Kidney epithelial cell (primary cell): ENCODE results near the gene SOX1. TPM values are rescaled to one million over a fixed set of nuclear protein-coding genes. Genes with fewer than 3 reads are reported as not detected.

Experiments
- DNase-seq: peaks from one replicate; pipeline ENCODE4 v3.0.0-alpha.2; 2010; ENCODE audit warnings: low read depth
- H3K27me3 ChIP-seq: 2 replicates; pipeline ENCODE4 v1.6.0; 2011; ENCODE audit warnings: low read length; ENCODE audit not compliant: control insufficient read depth, insufficient read depth
- H3K36me3 ChIP-seq: 2 replicates; pipeline ENCODE4 v1.5.1; 2011; ENCODE audit warnings: low read length; ENCODE audit not compliant: control insufficient read depth, insufficient read depth
- H3K4me3 ChIP-seq: 2 replicates; pipeline ENCODE4 v1.5.1; 2011; ENCODE audit warnings: low read depth, mild to moderate bottlenecking, control low read depth, low read length
- total RNA-seq: library from RNA; depleted of rRNA; stranded (reverse); fragments of >200 nt; gene quantifications from 2 replicates; pipeline ENCODE4 v1.2.3, GENCODE V29; 2015
- TF ChIP-seq, protein P1 (sequence below): IDR thresholded peaks from 2 replicates; pipeline ENCODE4 v1.5.1; 2011; ENCODE audit warnings: mild to moderate bottlenecking, moderate library complexity, low read length, control low read depth, inconsistent platforms; ENCODE audit not compliant: insufficient read depth, poor library complexity, severe bottlenecking

The SOX1 gene
- total RNA-seq, 1 donor from 2014 or later, result not detected

DNA sequence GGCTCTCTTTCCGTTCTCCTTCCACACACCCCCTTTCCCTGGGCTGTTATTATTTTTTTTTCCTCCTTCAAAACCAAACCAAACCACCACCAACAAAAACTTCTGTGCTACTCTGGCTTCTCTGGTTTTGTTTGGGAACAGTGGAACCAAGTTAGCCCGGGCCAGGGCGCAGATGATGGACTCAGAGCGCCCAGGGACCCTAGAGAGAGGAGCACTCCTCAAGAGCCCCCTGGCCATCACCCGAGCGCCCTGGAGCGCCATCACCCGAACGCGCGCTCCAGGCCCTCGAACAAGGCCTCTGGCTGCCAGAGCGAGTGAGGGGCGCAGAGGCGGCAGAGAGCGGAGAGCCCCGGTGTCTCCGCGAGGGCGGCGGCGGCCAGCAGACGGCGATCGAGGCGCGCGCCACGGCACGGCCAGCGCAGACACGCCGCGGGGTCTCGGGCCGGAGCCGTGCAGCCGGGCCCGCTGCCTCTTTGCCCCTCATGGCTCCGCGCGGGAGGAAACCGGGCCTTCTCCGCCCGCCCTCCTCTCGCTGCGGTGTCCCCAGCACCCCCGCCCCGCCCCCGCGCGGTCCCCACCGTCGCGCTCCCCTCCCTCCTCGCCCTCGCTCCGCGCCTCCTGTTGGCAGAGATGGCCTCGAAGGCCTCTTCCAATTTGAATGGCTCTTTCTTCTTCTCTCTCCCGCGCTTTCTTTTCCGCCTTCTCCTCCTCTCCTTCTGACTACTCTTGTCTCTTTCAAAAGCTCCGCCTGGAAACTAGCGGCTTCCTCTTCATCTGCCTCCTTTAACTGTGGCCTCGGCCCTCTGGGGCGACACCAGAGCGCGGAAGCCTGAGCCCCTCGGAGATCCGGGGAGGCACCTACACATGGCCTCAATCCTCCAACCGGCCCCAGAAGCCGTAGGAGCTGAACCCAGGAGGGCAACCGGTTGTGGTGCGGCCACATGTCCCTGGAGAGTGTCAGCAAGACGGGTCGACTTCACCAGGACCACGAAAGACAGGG lies 4.1 kb upstream of the SOX1 start:
- Histone ChIP-seq H3K4me3 (no peak overlapping the region), H3K36me3 (no peaks in the 10 kb centered on the region), H3K27me3 (peaks cover 87% of the 10 kb centered on the region)
- TF ChIP-seq, protein P1, sequence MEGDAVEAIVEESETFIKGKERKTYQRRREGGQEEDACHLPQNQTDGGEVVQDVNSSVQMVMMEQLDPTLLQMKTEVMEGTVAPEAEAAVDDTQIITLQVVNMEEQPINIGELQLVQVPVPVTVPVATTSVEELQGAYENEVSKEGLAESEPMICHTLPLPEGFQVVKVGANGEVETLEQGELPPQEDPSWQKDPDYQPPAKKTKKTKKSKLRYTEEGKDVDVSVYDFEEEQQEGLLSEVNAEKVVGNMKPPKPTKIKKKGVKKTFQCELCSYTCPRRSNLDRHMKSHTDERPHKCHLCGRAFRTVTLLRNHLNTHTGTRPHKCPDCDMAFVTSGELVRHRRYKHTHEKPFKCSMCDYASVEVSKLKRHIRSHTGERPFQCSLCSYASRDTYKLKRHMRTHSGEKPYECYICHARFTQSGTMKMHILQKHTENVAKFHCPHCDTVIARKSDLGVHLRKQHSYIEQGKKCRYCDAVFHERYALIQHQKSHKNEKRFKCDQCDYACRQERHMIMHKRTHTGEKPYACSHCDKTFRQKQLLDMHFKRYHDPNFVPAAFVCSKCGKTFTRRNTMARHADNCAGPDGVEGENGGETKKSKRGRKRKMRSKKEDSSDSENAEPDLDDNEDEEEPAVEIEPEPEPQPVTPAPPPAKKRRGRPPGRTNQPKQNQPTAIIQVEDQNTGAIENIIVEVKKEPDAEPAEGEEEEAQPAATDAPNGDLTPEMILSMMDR, result no peak
- no peak for DNase-seq

DNA sequence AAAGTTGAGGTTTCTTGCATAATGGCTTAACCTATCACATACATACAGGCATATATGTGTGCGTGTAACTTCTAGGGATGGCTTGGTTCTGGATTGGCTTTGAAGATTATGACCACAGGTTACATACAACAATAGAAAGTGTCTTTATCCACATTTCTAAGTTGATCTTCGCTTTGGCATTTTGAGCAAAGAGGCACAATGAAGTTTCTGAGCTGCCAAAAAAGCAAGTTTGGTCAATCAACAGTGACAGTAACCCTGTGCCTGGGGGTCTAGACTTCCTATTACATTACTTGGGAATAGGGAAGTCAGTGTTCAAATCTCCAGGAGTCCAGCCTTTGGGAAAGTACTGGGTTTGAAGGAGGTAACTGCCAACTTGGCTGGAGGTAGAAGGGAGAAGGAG lies 3.1 kb upstream of the SOX1 start:
- no peak for DNase-seq
- TF ChIP-seq, protein P1, result no peak
- peaks cover 79% of the 10 kb centered on the region for H3K27me3 ChIP-seq
- H3K36me3 ChIP-seq, result no peaks in the 10 kb centered on the region
- no peak overlapping the region for H3K4me3 ChIP-seq

DNA sequence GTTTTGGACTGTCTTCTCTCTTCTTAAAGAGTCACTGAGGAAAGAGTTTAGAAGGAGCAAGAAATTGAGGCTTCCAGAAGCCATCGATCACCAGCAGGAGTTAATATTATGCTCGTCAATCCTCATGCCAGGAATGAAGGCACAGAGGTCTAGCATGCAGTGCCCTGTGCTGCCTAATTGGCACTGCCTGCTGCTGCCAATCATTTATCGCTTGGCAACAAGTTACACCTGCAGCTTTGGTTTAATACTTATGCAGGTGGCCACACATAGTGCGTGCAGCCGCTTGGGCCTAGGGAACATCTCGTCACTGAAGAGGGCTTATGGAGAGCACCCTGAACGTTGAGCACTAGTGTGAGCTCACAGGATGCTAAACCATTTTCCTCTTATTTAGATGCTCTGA lies 2.7 kb upstream of the SOX1 start:
- H3K27me3 ChIP-seq, result peaks cover 79% of the 10 kb centered on the region
- no peak for DNase-seq

DNA sequence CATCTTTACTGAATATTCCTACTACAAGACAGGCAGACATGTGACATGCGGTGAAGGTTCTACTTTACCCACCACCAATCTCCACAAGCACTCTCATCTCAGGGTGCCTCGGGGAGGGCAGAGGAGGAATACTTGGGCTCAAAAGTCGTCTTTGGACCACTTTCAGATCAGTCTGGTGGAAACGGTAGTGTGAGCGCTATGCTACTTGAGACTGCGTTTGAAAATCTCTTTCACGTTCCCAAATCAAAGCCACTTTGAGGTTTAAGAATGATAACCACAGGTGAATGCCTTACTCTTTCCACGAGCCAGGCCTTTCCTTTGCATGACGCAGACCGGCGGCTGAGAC lies 1.5 kb upstream of the SOX1 start:
- TF ChIP-seq, protein P1, result no peak
- Histone ChIP-seq H3K36me3 (no peaks in the 10 kb centered on the region), H3K4me3 (no peak overlapping the region), H3K27me3 (peaks cover 78% of the 10 kb centered on the region)
- no peak for DNase-seq

More for the DNA sequence above, 2.7 kb upstream of the SOX1 start:
- Histone ChIP-seq H3K36me3 (no peaks in the 10 kb centered on the region), H3K4me3 (no peak overlapping the region)
- TF ChIP-seq, protein P1, result no peak

DNA sequence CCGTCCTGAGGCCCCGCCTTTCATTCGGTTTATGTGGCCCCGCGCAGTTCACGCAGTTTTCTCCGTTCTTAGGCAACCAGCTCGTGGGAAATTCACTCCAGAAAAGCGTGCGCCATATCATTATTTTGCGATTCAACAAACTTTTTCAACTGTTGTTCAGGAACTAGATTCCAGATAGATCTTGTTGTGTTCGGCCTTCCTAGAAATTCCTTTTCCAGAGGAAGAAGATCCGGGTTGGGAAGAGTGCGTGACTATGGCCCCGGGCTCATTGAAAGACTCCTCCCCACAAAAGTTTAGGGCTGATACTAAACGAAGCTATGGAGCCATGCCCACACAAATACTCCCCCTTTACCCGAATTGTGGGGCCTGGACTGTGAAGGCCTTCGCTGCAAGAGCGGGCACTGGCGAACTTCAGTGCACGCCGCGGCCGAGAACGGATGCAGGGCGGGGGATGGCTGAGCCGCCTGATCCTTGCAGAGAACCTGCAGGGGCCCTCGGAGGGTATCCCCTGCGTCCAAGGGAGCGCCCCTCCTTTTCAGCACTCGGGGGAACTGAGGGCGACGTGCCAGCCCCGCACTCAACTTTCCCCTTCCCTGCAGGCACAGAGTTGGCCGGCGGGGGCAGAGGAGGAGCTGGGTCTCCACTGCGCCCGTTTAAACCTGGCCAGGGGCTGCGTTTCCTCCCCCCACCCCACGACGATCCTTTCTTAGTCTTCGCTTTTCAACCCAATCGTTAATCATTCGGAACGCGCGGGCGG lies 904 bp upstream of the SOX1 start:
- Histone ChIP-seq H3K36me3 (no peaks in the 10 kb centered on the region), H3K27me3 (peaks cover 79% of the 10 kb centered on the region), H3K4me3 (no peak overlapping the region)
- no peak for DNase-seq
- TF ChIP-seq, protein P1, result no peak
